ENCODE measurements around the gene OR3A2.

DNA sequence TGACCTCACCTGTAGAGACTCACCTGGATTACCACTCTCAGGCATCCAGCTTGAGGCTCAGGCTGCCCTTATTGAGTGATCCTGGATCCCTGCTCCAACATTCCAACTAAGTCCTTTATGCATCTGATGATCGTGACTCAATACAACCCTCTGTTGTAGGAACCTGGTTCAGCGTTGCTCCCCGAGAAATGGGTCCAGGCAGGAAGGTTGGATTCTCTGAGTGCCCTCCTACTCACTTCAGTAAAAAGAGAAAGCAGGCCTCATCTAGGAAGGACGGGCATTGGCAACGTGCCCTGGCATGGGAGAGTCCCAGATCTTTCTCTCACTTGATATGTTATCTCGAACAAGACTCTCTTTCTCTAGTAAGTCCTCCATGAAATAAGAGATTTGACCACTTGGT, 87.8 kb downstream of the OR3A2 start, which contains the start of gene OR3A1:
- TF ChIP-seq EZH2 (IDR thresholded peaks at IDR 0.05; ENCODE audit: borderline replicate concordance, low read length), result no peak
- TF ChIP-seq, protein P1, sequence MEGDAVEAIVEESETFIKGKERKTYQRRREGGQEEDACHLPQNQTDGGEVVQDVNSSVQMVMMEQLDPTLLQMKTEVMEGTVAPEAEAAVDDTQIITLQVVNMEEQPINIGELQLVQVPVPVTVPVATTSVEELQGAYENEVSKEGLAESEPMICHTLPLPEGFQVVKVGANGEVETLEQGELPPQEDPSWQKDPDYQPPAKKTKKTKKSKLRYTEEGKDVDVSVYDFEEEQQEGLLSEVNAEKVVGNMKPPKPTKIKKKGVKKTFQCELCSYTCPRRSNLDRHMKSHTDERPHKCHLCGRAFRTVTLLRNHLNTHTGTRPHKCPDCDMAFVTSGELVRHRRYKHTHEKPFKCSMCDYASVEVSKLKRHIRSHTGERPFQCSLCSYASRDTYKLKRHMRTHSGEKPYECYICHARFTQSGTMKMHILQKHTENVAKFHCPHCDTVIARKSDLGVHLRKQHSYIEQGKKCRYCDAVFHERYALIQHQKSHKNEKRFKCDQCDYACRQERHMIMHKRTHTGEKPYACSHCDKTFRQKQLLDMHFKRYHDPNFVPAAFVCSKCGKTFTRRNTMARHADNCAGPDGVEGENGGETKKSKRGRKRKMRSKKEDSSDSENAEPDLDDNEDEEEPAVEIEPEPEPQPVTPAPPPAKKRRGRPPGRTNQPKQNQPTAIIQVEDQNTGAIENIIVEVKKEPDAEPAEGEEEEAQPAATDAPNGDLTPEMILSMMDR (conservative IDR thresholded peaks at IDR 0.05 in 1 of 2, IDR thresholded peaks at IDR 0.05 in 1 of 2; ENCODE audit: extremely low read depth in 1 of 2, insufficient read depth in 1 of 2, low read depth in 1 of 2, low read length in 2 of 2), result no peak
